ENCODE measurements around the gene FAM135A.

The FAM135A gene

GRCh38 chr6:70566751-70567382 lies 153.6 kb downstream of the FAM135A start, which contains the start of gene SDHAF4:
SDHAF4 (plus strand) TSS chr6:70566930; CDS start chr6:70566941, 11 bp downstream.
- POLR2A ChIA-PET = interaction anchor here (0.6 to 2.6 kb wide), 11 partner anchors 9 to 198 kb away, joined by 3 to 13 read pairs (median 3); partner anchors contain the start of genes FAM135A and SMAP1
- Histone ChIP-seq H3K36me3 (ENCODE audit: control insufficient read depth in 2 of 2, insufficient read depth in 1 of 2, low read length in 2 of 2) (peaks cover 11% of the 10 kb centered on the region in 2 experiments), H3K9me3 (ENCODE audit: control insufficient read depth, insufficient read depth, low read depth, low read length) (no peaks in the 10 kb centered on the region), H3K4me3 (ENCODE audit: low read depth, low read length) (peak within 1 kb of the TSS; percentile 73), H3K27ac (ENCODE audit: extremely low read depth, low read depth, low read length) (peak within 1 kb of the TSS; percentile 83), H3K4me1 (ENCODE audit: control insufficient read depth, insufficient read depth, low read length) (no peaks in the 10 kb centered on the region)
- CTCF ChIA-PET = interaction anchor here (0.6 to 2.9 kb wide), 5 partner anchors 19 to 345 kb away, joined by 3 to 12 read pairs (median 4); no protein-coding TSS in a partner anchor
- peak; percentile 23; the same call in 1 of the 2 replicates for TF ChIP-seq ZFP69B (tag by site-specific recombination; IDR thresholded peaks at IDR 0.05)
- TF ChIP-seq ZNF19 (tag by site-specific recombination; IDR thresholded peaks at IDR 0.05; ENCODE audit: low read depth) = no peak
- TF ChIP-seq ZNF394 (tag by site-specific recombination; IDR thresholded peaks at IDR 0.05; ENCODE audit: borderline replicate concordance) = peak; percentile 86; the same call in 1 of the 2 replicates
- no peak for TF ChIP-seq ZBTB6 (tag by site-specific recombination; IDR thresholded peaks at IDR 0.05)
- no peak for TF ChIP-seq YY2 (tag by site-specific recombination; IDR thresholded peaks at IDR 0.05)
- TF ChIP-seq ZSCAN23 (tag by site-specific recombination; IDR thresholded peaks at IDR 0.05) = no peak
- TF ChIP-seq ZNF324 (tag by site-specific recombination; IDR thresholded peaks at IDR 0.05) = peak; percentile 18; the same call in 1 of the 2 replicates
- no peak for TF ChIP-seq FEZF1 (tag by site-specific recombination; IDR thresholded peaks at IDR 0.05)
- no peak for TF ChIP-seq ZNF776 (tag by site-specific recombination; IDR thresholded peaks at IDR 0.05; ENCODE audit: borderline replicate concordance)
- peak; percentile 81 for TF ChIP-seq ZNF600 (tag by site-specific recombination; IDR thresholded peaks at IDR 0.05)
- peak; percentile 86 for TF ChIP-seq SP2 (tag by site-specific recombination; IDR thresholded peaks at IDR 0.05)
- TF ChIP-seq ZNF311 (tag by site-specific recombination; IDR thresholded peaks at IDR 0.05; ENCODE audit: borderline replicate concordance) = no peak
- TF ChIP-seq ZNF133 (tag by site-specific recombination; IDR thresholded peaks at IDR 0.05) = no peak
- no peak for TF ChIP-seq ZNF544 (tag by site-specific recombination; IDR thresholded peaks at IDR 0.05)
- TF ChIP-seq ZNF580 (tag by site-specific recombination; IDR thresholded peaks at IDR 0.05) = no peak
- no peak; the same call in 1 of the 2 replicates for TF ChIP-seq REPIN1 (tag by site-specific recombination; IDR thresholded peaks at IDR 0.05; ENCODE audit: low read depth)
- TF ChIP-seq ZNF555 (tag by site-specific recombination; conservative IDR thresholded peaks at IDR 0.05) = no peak
- TF ChIP-seq ZNF221 (tag by site-specific recombination; IDR thresholded peaks at IDR 0.05; ENCODE audit: borderline replicate concordance) = no peak
- no peak for TF ChIP-seq SCRT2 (tag by site-specific recombination; IDR thresholded peaks at IDR 0.05)
- TF ChIP-seq ZNF513 (tag by site-specific recombination; IDR thresholded peaks at IDR 0.05) = no peak
- no peak for TF ChIP-seq ZBTB1 (tag by site-specific recombination; IDR thresholded peaks at IDR 0.05)
- TF ChIP-seq ZNF138 (tag by site-specific recombination; IDR thresholded peaks at IDR 0.05; ENCODE audit: borderline replicate concordance) = no peak
- no peak for TF ChIP-seq ZBTB49 (tag by site-specific recombination; IDR thresholded peaks at IDR 0.05; ENCODE audit: low read depth)
- TF ChIP-seq ZNF629 (tag by site-specific recombination; IDR thresholded peaks at IDR 0.05) = no peak
- no peak for TF ChIP-seq ZNF350 (tag by site-specific recombination; IDR thresholded peaks at IDR 0.05)
- no peak for TF ChIP-seq ZNF510 (tag by site-specific recombination; IDR thresholded peaks at IDR 0.05; ENCODE audit: insufficient replicate concordance)
- no peak for TF ChIP-seq ZNF585B (tag by site-specific recombination; IDR thresholded peaks at IDR 0.05)
- no peak for TF ChIP-seq ZNF548 (tag by site-specific recombination; IDR thresholded peaks at IDR 0.05)
- TF ChIP-seq ZNF433 (tag by site-specific recombination; IDR thresholded peaks at IDR 0.05; ENCODE audit: low read depth) = no peak
- no peak for TF ChIP-seq ZNF645 (tag by site-specific recombination; IDR thresholded peaks at IDR 0.05)
- TF ChIP-seq ZNF76 (tag by site-specific recombination; IDR thresholded peaks at IDR 0.05; ENCODE audit: borderline replicate concordance, low read depth) = peak; percentile 40; the same call in 1 of the 2 replicates
- TF ChIP-seq ZNF214 (tag by site-specific recombination; IDR thresholded peaks at IDR 0.05; ENCODE audit: borderline replicate concordance) = no peak

Measured in HEK293 (cell line).